Frontal cortex (tissue), 4 donors: ENCODE measurements around the gene NDUFA8. TPM values are rescaled to one million over a fixed set of nuclear protein-coding genes. Genes with fewer than 3 reads are reported as not detected.

Experiments
- DNase-seq, 2 donors: peaks; one replicate each; pipeline ENCODE4 v3.0.0; 2012; ENCODE audit warnings: low spot score in 2 of 2
- FAIRE-seq: peaks from 2 replicates; lab custom pipeline; 2012; peaks lifted over from hg19 to GRCh38; lab: Jason Lieb, UNC
- total RNA-seq: library from RNA; depleted of rRNA; stranded (reverse); fragments of >200 nt; gene quantifications from one replicate; pipeline ENCODE4 v1.2.3, GENCODE V29; 2014
- donor health status: control.
- donor health status: control.
- donor health status: control.

The NDUFA8 gene
- total RNA-seq, 1 donor from 2014 or later: 33.8 TPM

- no peak for DNase-seq
- FAIRE-seq: no peak
These were observed 27.3 kb upstream of the NDUFA8 start for GRCh38 chr9:122186777-122187470.

GRCh38 chr9:122186301-122186700, 26.7 kb upstream of the NDUFA8 start:
- FAIRE-seq (no peak), DNase-seq (no peak)

GRCh38 chr9:122184551-122184950, 25.0 kb upstream of the NDUFA8 start:
- DNase-seq (no peak), FAIRE-seq (no peak)

GRCh38 chr9:122183501-122183900, 23.9 kb upstream of the NDUFA8 start:
- FAIRE-seq (no peak), DNase-seq (no peak)

- DNase-seq (no peak), FAIRE-seq (no peak)
These were observed 21.1 kb upstream of the NDUFA8 start for GRCh38 chr9:122180633-122181032.

- FAIRE-seq: no peak
- DNase-seq: no peak
These were observed 20.1 kb upstream of the NDUFA8 start for GRCh38 chr9:122179690-122180074.

- FAIRE-seq (no peak), DNase-seq (no peak)
These were observed 19.6 kb upstream of the NDUFA8 start for GRCh38 chr9:122179054-122179689.

GRCh38 chr9:122176916-122177315, 17.3 kb upstream of the NDUFA8 start:
- DNase-seq: no peak
- FAIRE-seq: no peak

GRCh38 chr9:122173670-122174069, 14.1 kb upstream of the NDUFA8 start:
- FAIRE-seq: no peak
- DNase-seq: no peak

- DNase-seq: no peak
- FAIRE-seq: no peak
These were observed 12.6 kb upstream of the NDUFA8 start for GRCh38 chr9:122172131-122172530.

GRCh38 chr9:122168356-122168755, 8.8 kb upstream of the NDUFA8 start:
- DNase-seq (no peak), FAIRE-seq (no peak)

GRCh38 chr9:122164286-122164685, 4.7 kb upstream of the NDUFA8 start:
- FAIRE-seq (no peak), DNase-seq (no peak)

- FAIRE-seq (no peak), DNase-seq (no peak)
These were observed 2.8 kb upstream of the NDUFA8 start for GRCh38 chr9:122162415-122162814.

GRCh38 chr9:122159925-122160246, 307 bp upstream of the NDUFA8 start:
- no peak for FAIRE-seq
- DNase-seq: no peak

- FAIRE-seq (no peak), DNase-seq (no peak)
These were observed 1.4 kb downstream of the NDUFA8 start for GRCh38 chr9:122158202-122158601.

- DNase-seq (no peak), FAIRE-seq (no peak)
These were observed 3.8 kb downstream of the NDUFA8 start for GRCh38 chr9:122155796-122156195.

- FAIRE-seq: no peak
- DNase-seq: no peak
These were observed 8.2 kb downstream of the NDUFA8 start for GRCh38 chr9:122151267-122151828.

GRCh38 chr9:122145592-122145863, 14.1 kb downstream of the NDUFA8 start:
- DNase-seq (no peak), FAIRE-seq (no peak)

- FAIRE-seq: no peak
These were observed 14.6 kb downstream of the NDUFA8 start for GRCh38 chr9:122144836-122145591.

GRCh38 chr9:122143876-122144405, 15.6 kb downstream of the NDUFA8 start:
- DNase-seq (no peak), FAIRE-seq (no peak)

More at GRCh38 chr9:122144836-122145591, 14.6 kb downstream of the NDUFA8 start:
- no peak for DNase-seq

GRCh38 chr9:122143296-122143695, 16.3 kb downstream of the NDUFA8 start:
- no peak for FAIRE-seq
- no peak for DNase-seq
